HepG2 (cell line): ENCODE data around the gene HMGN4. TPM values are rescaled to one million over a fixed set of nuclear protein-coding genes. Genes with fewer than 3 reads are reported as not detected.
A peak's percentile ranks its signal among the peaks of the same experiment; 100 is the strongest.

ENCODE experiments used
- ATF1 ChIP-seq: IDR thresholded peaks from 2 replicates; pipeline ENCODE4 v1.6.1; 2016; ENCODE audit warnings: mild to moderate bottlenecking, control low read depth
- CBX5 ChIP-seq: sonication (generic); formaldehyde crosslinking; IDR thresholded peaks from 2 replicates; pipeline ENCODE4 v1.4.0; 2020; ENCODE audit warnings: missing genetic modification reagents, borderline replicate concordance
- IRF2 ChIP-seq: IDR thresholded peaks from 2 replicates; pipeline ENCODE4 v1.6.1; 2018; ENCODE audit warnings: missing genetic modification reagents, missing compliant biosample characterization
- MTF1 ChIP-seq: sonication (generic); formaldehyde crosslinking; IDR thresholded peaks from 2 replicates; pipeline ENCODE4 v1.5.0; 2020; ENCODE audit warnings: missing genetic modification reagents
- PHF20 ChIP-seq: sonication (generic); formaldehyde crosslinking; IDR thresholded peaks from 2 replicates; pipeline ENCODE4 v1.5.0; 2020; ENCODE audit warnings: mild to moderate bottlenecking, missing genetic modification reagents
- RBFOX2 ChIP-seq: fragments of 200-400 bp; formaldehyde crosslinking; IDR thresholded peaks from 2 replicates; pipeline ENCODE4 v1.6.1; 2017; ENCODE audit warnings: low read depth, mild to moderate bottlenecking, low read length
- SAP130 ChIP-seq: IDR thresholded peaks from 2 replicates; pipeline ENCODE4 v1.6.1; 2016; ENCODE audit warnings: low read depth
- TAF15 ChIP-seq: fragments of 200-400 bp; formaldehyde crosslinking; IDR thresholded peaks from one replicate; pipeline ENCODE4 v1.6.1; 2018; ENCODE audit warnings: mild to moderate bottlenecking, low read depth, low read length; ENCODE audit not compliant: poor library complexity, severe bottlenecking
- TGIF2 ChIP-seq: IDR thresholded peaks from 2 replicates; pipeline ENCODE4 v1.6.1; 2016; ENCODE audit warnings: control low read depth, missing compliant biosample characterization
- ZNF124 ChIP-seq: sonication (generic); formaldehyde crosslinking; IDR thresholded peaks from 2 replicates; pipeline ENCODE4 v1.4.0; 2020; ENCODE audit warnings: missing genetic modification reagents
- ZNF232 ChIP-seq: sonication (generic); formaldehyde crosslinking; IDR thresholded peaks from 2 replicates; pipeline ENCODE4 v1.4.0; 2020; ENCODE audit warnings: missing genetic modification reagents, borderline replicate concordance
- ZNF276 ChIP-seq: sonication (generic); formaldehyde crosslinking; IDR thresholded peaks from 2 replicates; pipeline ENCODE4 v1.4.0; 2020; ENCODE audit warnings: mild to moderate bottlenecking, low read depth, missing genetic modification reagents
- ZNF337 ChIP-seq: sonication (generic); formaldehyde crosslinking; IDR thresholded peaks from 2 replicates; pipeline ENCODE4 v1.5.1; 2020; ENCODE audit warnings: missing genetic modification reagents, low read depth, mild to moderate bottlenecking, borderline replicate concordance
- ZNF460 ChIP-seq: sonication (generic); formaldehyde crosslinking; IDR thresholded peaks from 2 replicates; pipeline ENCODE4 v1.5.1; 2020; ENCODE audit warnings: missing genetic modification reagents, mild to moderate bottlenecking, borderline replicate concordance
- ZNF598 ChIP-seq: sonication (generic); formaldehyde crosslinking; IDR thresholded peaks from 2 replicates; pipeline ENCODE4 v1.5.1; 2020; ENCODE audit warnings: mild to moderate bottlenecking, missing genetic modification reagents, borderline replicate concordance
- ZNF646 ChIP-seq: sonication (generic); formaldehyde crosslinking; IDR thresholded peaks from 2 replicates; pipeline ENCODE4 v1.9.0; 2021; ENCODE audit warnings: mild to moderate bottlenecking, missing genetic modification reagents
- ZZZ3 ChIP-seq: sonication (generic); formaldehyde crosslinking; IDR thresholded peaks from 2 replicates; pipeline ENCODE4 v1.4.0; 2020; ENCODE audit warnings: missing genetic modification reagents, mild to moderate bottlenecking, borderline replicate concordance
- polyA plus RNA-seq, 8 experiments: library from polyadenylated mRNA; depleted of rRNA in 3 of 8; stranded (reverse) in 7 of 8; unstranded in 1 of 8; fragments of >200 nt; fragmentation: Illumina TruSeq in 4 of 8; extraction: Trizol in 4 of 8; gene quantifications; 2 replicates each; pipeline versions ENCODE4 v1.2.1 to v1.2.3, GENCODE V29; 2011 to 2016; ENCODE audit warnings: low read depth in 4 of 8, missing spikeins in 1 of 8, mixed read lengths in 1 of 8; ENCODE audit not compliant: insufficient read depth in 1 of 8
- total RNA-seq, 5 experiments: library from RNA; depleted of rRNA; stranded (reverse); fragments of >200 nt; fragmentation: Illumina TruSeq; extraction: Trizol; gene quantifications; 2 replicates each; pipeline ENCODE4 v1.2.3, GENCODE V29; 2016; ENCODE audit warnings: low read depth in 1 of 5
- TF ChIP-seq, protein P1 (sequence below): sonication (generic); formaldehyde crosslinking; IDR thresholded peaks from 2 replicates; pipeline ENCODE4 v1.4.0; 2020; ENCODE audit warnings: low read depth, mild to moderate bottlenecking, missing genetic modification reagents
- TF ChIP-seq, protein P2 (sequence below): sonication (generic); formaldehyde crosslinking; IDR thresholded peaks from 2 replicates; pipeline ENCODE4 v1.4.0; 2020; ENCODE audit warnings: missing genetic modification reagents, borderline replicate concordance

The HMGN4 gene
- total and polyA plus RNA-seq, 2 of the 13 experiments (the other 11 are each of a cell fraction or from before 2014, with no cell fraction given): 39.9 to 52.1 TPM

DNA sequence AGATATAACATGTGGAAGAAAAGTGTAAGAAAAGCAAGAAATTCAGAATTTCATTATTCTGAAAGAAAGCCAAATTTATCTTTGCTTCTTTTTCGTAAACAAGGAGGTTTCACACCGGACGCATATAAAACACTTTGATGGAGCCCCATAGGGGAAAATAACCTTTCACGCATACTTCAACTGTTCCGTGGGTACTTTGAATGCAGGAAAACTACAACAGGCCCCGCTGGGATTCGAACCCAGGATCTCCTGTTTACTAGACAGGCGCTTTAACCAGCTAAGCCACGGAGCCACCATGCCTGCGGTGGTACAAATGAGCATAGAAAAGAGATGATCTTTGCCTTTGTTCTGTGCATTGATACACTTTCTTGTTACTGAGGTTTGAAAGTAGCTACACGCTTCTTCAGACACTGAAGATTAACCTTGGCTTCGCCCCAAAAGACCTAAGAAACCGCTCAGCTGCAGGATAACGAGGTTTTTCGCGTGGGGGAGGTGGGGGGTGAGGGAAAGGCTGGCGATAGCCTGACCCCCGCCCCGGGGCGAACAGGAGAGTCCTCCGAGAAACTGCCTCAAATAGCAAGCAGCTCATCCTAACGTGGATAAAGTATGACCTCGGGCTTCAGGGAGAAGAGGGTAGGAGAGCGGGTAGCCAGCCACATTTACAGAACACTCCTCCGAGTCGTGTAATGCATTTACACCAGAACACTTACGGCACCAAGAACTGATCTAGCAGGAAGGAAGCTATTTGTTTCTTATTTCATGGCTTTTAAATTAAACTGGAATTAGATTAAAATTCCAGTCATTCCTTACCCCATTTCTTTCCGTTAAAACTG lies 5.3 kb upstream of the HMGN4 start (continued):
- TF ChIP-seq ZNF460: peak; percentile 59; the same call in 1 of the 2 replicates
- peak; percentile 84; the same call in 1 of the 2 replicates for TF ChIP-seq ZNF598 (CRISPR knock-in tag)
- TF ChIP-seq TAF15: no peak
- no peak for TF ChIP-seq RBFOX2
- 0 out of 2 replicates have a peak, but pooled peaks have one; percentile 16 for TF ChIP-seq ZNF646 (CRISPR knock-in tag)
- peak; percentile 33; the same call in 1 of the 2 replicates for TF ChIP-seq CBX5 (CRISPR knock-in tag)
- no peak for TF ChIP-seq MTF1 (CRISPR knock-in tag)
- TF ChIP-seq SAP130: peak; percentile 73
- TF ChIP-seq ZNF232 (CRISPR knock-in tag): no peak
- no peak for TF ChIP-seq ZNF337 (CRISPR knock-in tag)
- TF ChIP-seq, protein P1, sequence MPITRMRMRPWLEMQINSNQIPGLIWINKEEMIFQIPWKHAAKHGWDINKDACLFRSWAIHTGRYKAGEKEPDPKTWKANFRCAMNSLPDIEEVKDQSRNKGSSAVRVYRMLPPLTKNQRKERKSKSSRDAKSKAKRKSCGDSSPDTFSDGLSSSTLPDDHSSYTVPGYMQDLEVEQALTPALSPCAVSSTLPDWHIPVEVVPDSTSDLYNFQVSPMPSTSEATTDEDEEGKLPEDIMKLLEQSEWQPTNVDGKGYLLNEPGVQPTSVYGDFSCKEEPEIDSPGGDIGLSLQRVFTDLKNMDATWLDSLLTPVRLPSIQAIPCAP (CRISPR knock-in tag): no peak
- peak; percentile 91 for TF ChIP-seq TGIF2 (CRISPR knock-in tag)
- TF ChIP-seq, protein P2, sequence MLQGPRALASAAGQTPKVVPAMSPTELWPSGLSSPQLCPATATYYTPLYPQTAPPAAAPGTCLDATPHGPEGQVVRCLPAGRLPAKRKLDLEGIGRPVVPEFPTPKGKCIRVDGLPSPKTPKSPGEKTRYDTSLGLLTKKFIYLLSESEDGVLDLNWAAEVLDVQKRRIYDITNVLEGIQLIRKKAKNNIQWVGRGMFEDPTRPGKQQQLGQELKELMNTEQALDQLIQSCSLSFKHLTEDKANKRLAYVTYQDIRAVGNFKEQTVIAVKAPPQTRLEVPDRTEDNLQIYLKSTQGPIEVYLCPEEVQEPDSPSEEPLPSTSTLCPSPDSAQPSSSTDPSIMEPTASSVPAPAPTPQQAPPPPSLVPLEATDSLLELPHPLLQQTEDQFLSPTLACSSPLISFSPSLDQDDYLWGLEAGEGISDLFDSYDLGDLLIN: no peak; the same call in 1 of the 2 replicates
- no peak for TF ChIP-seq PHF20 (CRISPR knock-in tag)
- TF ChIP-seq ZNF124 (CRISPR knock-in tag): peak; percentile 95
- no peak for TF ChIP-seq ZNF276 (CRISPR knock-in tag)
- peak; percentile 89 for TF ChIP-seq IRF2 (CRISPR knock-in tag)
- TF ChIP-seq ZZZ3 (CRISPR knock-in tag): no peak
- no peak for TF ChIP-seq ATF1 (CRISPR knock-in tag)
